SK-N-SH (cell line): ENCODE data around the gene NAPA. TPM values are rescaled to one million over a fixed set of nuclear protein-coding genes. Genes with fewer than 3 reads are reported as not detected.

ENCODE experiments used
- CTCF ChIA-PET: fragments of 300-600, 350-600 bp; formaldehyde crosslinking; extraction: SDS; loops from one replicate; lab custom pipeline; 2021; lab: Yijun Ruan, JAX
- POLR2A ChIA-PET: fragments of 350-600 bp; sonication (Branson Sonifier 250); formaldehyde crosslinking; extraction: SDS; loops from one replicate; lab custom pipeline; 2020; ENCODE audit warnings: antibody characterized with exemption, inconsistent platforms; lab: Yijun Ruan, JAX
- DNase-seq: peaks from one replicate; pipeline ENCODE4 v3.0.0; 2012
- H2AFZ ChIP-seq: fragments of 200-600 bp; sonication (generic); 2 replicates; pipeline ENCODE4 v1.8.1; 2016; ENCODE audit warnings: antibody characterized with exemption, mild to moderate bottlenecking, low read depth
- H3F3A ChIP-seq: fragments of 200-600 bp; sonication (generic); replicated peaks from 2 replicates; pipeline ENCODE3; 2016; ENCODE audit warnings: antibody characterized with exemption, mild to moderate bottlenecking; ENCODE audit not compliant: insufficient read depth
- H3K27ac ChIP-seq, 2 experiments: fragments of 200-500 bp in 1 of 2; fragments of 200-600 bp in 1 of 2; sonication (Bioruptor generic) in 1 of 2; sonication (generic), shearing (Covaris generic) in 1 of 2; 2 replicates each; pipeline versions ENCODE4 v1.5.1 to v1.6.1; 2014 to 2016; ENCODE audit warnings: low read depth in 2 of 2, inconsistent platforms in 1 of 2, low read length in 1 of 2, mild to moderate bottlenecking in 1 of 2, mixed read lengths in 1 of 2
- H3K27me3 ChIP-seq: fragments of 200-600 bp; sonication (generic), shearing (Covaris generic); 2 replicates; pipeline ENCODE4 v1.6.1; 2016; ENCODE audit warnings: mixed run types; ENCODE audit not compliant: insufficient read depth
- H3K36me3 ChIP-seq, 2 experiments: fragments of 200-500 bp in 1 of 2; fragments of 200-600 bp in 1 of 2; sonication (Bioruptor generic) in 1 of 2; sonication (generic) in 1 of 2; replicated peaks in 1 of 2; 2 replicates each; pipeline versions ENCODE3 to v1.5.1; 2014 to 2016; ENCODE audit warnings: low read length in 1 of 2, mild to moderate bottlenecking in 1 of 2; ENCODE audit not compliant: insufficient read depth in 2 of 2, control insufficient read depth in 1 of 2
- H3K4me1 ChIP-seq, 2 experiments: fragments of 200-500 bp in 1 of 2; fragments of 200-600 bp in 1 of 2; sonication (Bioruptor generic) in 1 of 2; sonication (generic), shearing (Covaris generic) in 1 of 2; 2 replicates each; pipeline versions ENCODE4 v1.5.1 to v1.6.1; 2014 to 2016; ENCODE audit warnings: low read depth in 1 of 2, low read length in 1 of 2, mixed run types in 1 of 2; ENCODE audit not compliant: insufficient read depth in 2 of 2, control insufficient read depth in 1 of 2
- H3K4me2 ChIP-seq: fragments of 200-600 bp; sonication (generic), shearing (Covaris generic); 2 replicates; pipeline ENCODE4 v1.6.1; 2017; ENCODE audit warnings: mixed run types
- H3K4me3 ChIP-seq, 2 experiments: fragments of 200-500 bp in 1 of 2; fragments of 200-600 bp in 1 of 2; sonication (Bioruptor generic) in 1 of 2; sonication (generic), shearing (Covaris generic) in 1 of 2; 2 replicates each; pipeline versions ENCODE4 v1.5.1 to v1.8.1; 2014 to 2016; ENCODE audit warnings: low read depth in 2 of 2, inconsistent platforms in 1 of 2, low read length in 1 of 2, mild to moderate bottlenecking in 1 of 2, mixed read lengths in 1 of 2, moderate library complexity in 1 of 2
- H3K79me2 ChIP-seq: fragments of 200-600 bp; sonication (generic); 2 replicates; pipeline ENCODE4 v1.8.1; 2017; ENCODE audit warnings: mild to moderate bottlenecking; ENCODE audit not compliant: insufficient read depth
- H3K9ac ChIP-seq: fragments of 200-600 bp; sonication (generic); 2 replicates; pipeline ENCODE4 v1.6.1; 2017; ENCODE audit warnings: mixed run types
- H3K9me2 ChIP-seq: fragments of 200-600 bp; sonication (generic); 2 replicates; pipeline ENCODE4 v1.6.1; 2017; ENCODE audit warnings: mixed run types
- H3K9me3 ChIP-seq: fragments of 200-600 bp; sonication (generic); 2 replicates; pipeline ENCODE4 v1.6.1; 2017; ENCODE audit warnings: mixed run types, mild to moderate bottlenecking, moderate library complexity
- H4K20me1 ChIP-seq: fragments of 200-600 bp; sonication (generic); 2 replicates; pipeline ENCODE4 v1.6.1; 2017; ENCODE audit warnings: mild to moderate bottlenecking, mixed run types; ENCODE audit not compliant: insufficient read depth
- CHD2 ChIP-seq: fragments of 150-350 bp; IDR thresholded peaks from 2 replicates; pipeline ENCODE4 v1.6.1; 2018; ENCODE audit warnings: low read length; ENCODE audit not compliant: partially characterized antibody
- CTCF ChIP-seq: fragments of 200-600 bp; sonication (generic); IDR thresholded peaks from 2 replicates; pipeline ENCODE4 v1.6.1; 2017; ENCODE audit warnings: antibody characterized with exemption, mild to moderate bottlenecking, moderate library complexity
- EP300 ChIP-seq, 2 experiments: IDR thresholded peaks; 2 replicates each; pipeline versions ENCODE4 v1.4.0 to v1.6.1; 2012; ENCODE audit warnings: borderline replicate concordance in 1 of 2, low read depth in 1 of 2, low read length in 1 of 2
- FOSL2 ChIP-seq: IDR thresholded peaks from 2 replicates; pipeline ENCODE4 v1.4.0; 2012; ENCODE audit warnings: low read depth, mild to moderate bottlenecking, moderate library complexity, borderline replicate concordance
- GABPA ChIP-seq: IDR thresholded peaks from 2 replicates; pipeline ENCODE4 v1.4.0; 2012; ENCODE audit warnings: low read depth, mild to moderate bottlenecking
- IRF3 ChIP-seq: fragments of 150-350 bp; IDR thresholded peaks from 2 replicates; pipeline ENCODE4 v1.6.1; 2016; ENCODE audit warnings: mild to moderate bottlenecking, low read depth, low read length
- MAX ChIP-seq: IDR thresholded peaks from 2 replicates; pipeline ENCODE4 v1.4.0; 2012; ENCODE audit warnings: low read depth
- MXI1 ChIP-seq: IDR thresholded peaks from 2 replicates; pipeline ENCODE4 v1.6.1; 2012; ENCODE audit warnings: mild to moderate bottlenecking, low read depth, low read length, improper control_type of control experiment
- REST ChIP-seq: IDR thresholded peaks from 2 replicates; pipeline ENCODE4 v1.6.1; 2012; ENCODE audit warnings: mild to moderate bottlenecking, low read depth, low read length, moderate library complexity
- TAF1 ChIP-seq: IDR thresholded peaks from 2 replicates; pipeline ENCODE4 v1.6.1; 2012; ENCODE audit warnings: low read depth, mild to moderate bottlenecking, low read length, moderate library complexity, borderline replicate concordance
- TCF12 ChIP-seq: IDR thresholded peaks from 2 replicates; pipeline ENCODE4 v1.4.0; 2012
- USF2 ChIP-seq: fragments of 150-350 bp; IDR thresholded peaks from 2 replicates; pipeline ENCODE4 v1.6.1; 2017; ENCODE audit warnings: antibody characterized with exemption, low read length, low read depth, borderline replicate concordance
- WGBS: methylation state at CpG from one replicate; pipeline ENCODE4 v1.1.6; 2017; ENCODE audit warnings: low lambda C conversion rate; 5-methylcytosine and 5-hydroxymethylcytosine counted together
- polyA plus RNA-seq, 3 experiments: library from polyadenylated mRNA; depleted of rRNA; stranded (reverse); fragments of >200 nt; gene quantifications; 2 replicates each; pipeline ENCODE4 v1.2.3, GENCODE V29; 2012

NAPA gene
- polyA plus RNA-seq, 1 of the 3 experiments (the other 2 are of a cell fraction) = 84.1 TPM

GRCh38 chr19:47503826-47504150, 11.1 kb downstream of the NAPA start:
- ChIA-PET POLR2A (no interaction called here), CTCF (interaction anchor here (1.4 to 8.8 kb wide), 4 partner anchors 12 to 195 kb away, joined by 3 to 67 read pairs (median 26); partner anchors contain the start of genes KPTN and NAPA)
- H3K9me2 ChIP-seq = no peaks in the 10 kb centered on the region
- no peak overlapping the region for H3K9ac ChIP-seq
- no peak overlapping the region for H2AFZ ChIP-seq
- peaks cover 0 to 36% of the 10 kb centered on the region in 2 experiments; a peak in 1 of 4 replicates for H3K4me1 ChIP-seq
- no peaks in the 10 kb centered on the region for H3F3A ChIP-seq
- DNase-seq = no peak
- WGBS = 93% methylated on average over 3 of the region's 5 CpGs
- no peak overlapping the region for H3K4me3 ChIP-seq
- H3K9me3 ChIP-seq = no peaks in the 10 kb centered on the region
- H3K27me3 ChIP-seq = no peaks in the 10 kb centered on the region
- H4K20me1 ChIP-seq = 0 out of 2 replicates have a peak, but pooled peaks cover 17% of the 10 kb centered on the region
- peaks cover 15 to 40% of the 10 kb centered on the region in 2 experiments for H3K36me3 ChIP-seq
- H3K79me2 ChIP-seq = peaks cover 42% of the 10 kb centered on the region
- H3K4me2 ChIP-seq = no peak overlapping the region
- TF ChIP-seq CTCF (no peak), MAX (no peak), TCF12 (no peak), EP300 (IDR thresholded peaks at IDR 0.05; ENCODE audit: borderline replicate concordance in 1 of 2, low read depth in 1 of 2, low read length in 1 of 2) (no peak), FOSL2 (no peak), TAF1 (no peak), IRF3 (no peak), REST (no peak), GABPA (no peak), CHD2 (no peak), USF2 (no peak), MXI1 (no peak)
- H3K27ac ChIP-seq = no peak overlapping the region
